Upper lobe of left lung (tissue), 6 donors: Measurements from ENCODE around the gene CIB4. TPM values are rescaled to one million over a fixed set of nuclear protein-coding genes. Genes with fewer than 3 reads are reported as not detected.

Experiments
- ATAC-seq, 2 donors: fragments of 200-7000 bp; cut with Tn5 transposase; one replicate each; pipeline ENCODE4 v1.9.1; 2022; ENCODE audit warnings: mild to moderate bottlenecking in 2 of 2, moderate library complexity in 2 of 2; ENCODE audit not compliant: low FRiP score in 2 of 2
- DNase-seq, 2 donors: peaks; one replicate each; pipeline ENCODE4 v3.0.0-alpha.2; 2019 to 2020
- H3K27ac ChIP-seq, 4 donors: fragments of 200-600 bp; sonication (generic); one replicate each; pipeline ENCODE4 v1.5.1; 2016 to 2019
- H3K27me3 ChIP-seq, 4 donors: fragments of 200-600 bp; sonication (generic); one replicate each; pipeline ENCODE4 v1.5.1; 2017 to 2019
- H3K36me3 ChIP-seq, 4 donors: fragments of 200-600 bp; sonication (generic); one replicate each; pipeline ENCODE4 v1.5.1; 2016 to 2019
- H3K4me1 ChIP-seq, 4 donors: fragments of 200-600 bp; sonication (generic); one replicate each; pipeline ENCODE4 v1.5.1; 2018 to 2019
- H3K4me3 ChIP-seq, 4 donors: fragments of 200-600 bp; sonication (generic); one replicate each; pipeline ENCODE4 v1.5.1; 2017 to 2019; ENCODE audit warnings: mild to moderate bottlenecking in 2 of 4, moderate library complexity in 1 of 4
- H3K9me3 ChIP-seq, 4 donors: fragments of 200-600 bp; sonication (generic); one replicate each; pipeline ENCODE4 v1.5.1; 2018 to 2019
- EP300 ChIP-seq, 4 donors: sonication (generic); formaldehyde crosslinking; IDR thresholded peaks; one replicate each; pipeline ENCODE4 v1.5.1; 2017; ENCODE audit warnings: antibody characterized with exemption in 4 of 4, control low read depth in 2 of 4
- POLR2A ChIP-seq, 4 donors: fragments of 450-650 bp; IDR thresholded peaks; one replicate each; pipeline ENCODE4 v1.5.1; 2016 to 2017; ENCODE audit warnings: antibody characterized with exemption in 4 of 4, mild to moderate bottlenecking in 2 of 4
- POLR2AphosphoS5 ChIP-seq, 2 donors: sonication (generic); formaldehyde crosslinking; IDR thresholded peaks; one replicate each; pipeline ENCODE4 v1.5.1; 2017; ENCODE audit warnings: antibody characterized with exemption in 2 of 2
- WGBS, 2 donors: methylation state at CpG; one replicate each; pipeline ENCODE4 v1.1.5; 2017 to 2018; 5-methylcytosine and 5-hydroxymethylcytosine counted together
- total RNA-seq, 6 donors: library from RNA; depleted of rRNA in 4 of 6; stranded (reverse); fragments of >200 nt in 4 of 6; gene quantifications; one replicate each; pipeline versions ENCODE4 v1.1.0 to v1.2.1, GENCODE V29; 2016 to 2021
- TF ChIP-seq, protein P1 (sequence below), 6 experiments: fragments of 450-650 bp in 4 of 6; fragments of 200-600 bp in 2 of 6; sonication (generic) in 2 of 6; IDR thresholded peaks; one replicate each; pipeline ENCODE4 v1.5.1; 2016 to 2019; ENCODE audit warnings: antibody characterized with exemption in 6 of 6
- donor health status: DM: no; HTN: no; CAD: no; lungs with moderate emphysema.
- donor health status: DM: no; HTN: yes; CAD: no; lungs with severe emphysema.

CIB4 gene
- total RNA-seq, 6 donors from 2014 or later, result not detected

DNA sequence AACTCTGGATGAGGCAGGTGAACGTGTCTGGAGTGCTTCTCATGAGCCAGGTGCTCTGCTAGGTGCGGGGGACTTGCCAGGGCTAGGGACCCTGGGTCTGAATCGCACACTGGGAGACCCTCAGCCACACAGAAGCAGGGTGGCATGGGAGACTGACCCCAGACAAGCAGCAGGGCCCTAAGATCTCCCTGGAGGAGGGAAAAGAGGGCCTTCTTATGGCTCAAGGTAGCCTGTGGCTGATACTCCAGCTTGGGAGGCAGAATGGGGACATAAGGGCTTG is 12.8 kb upstream of the CIB4 start:
- no peaks in the 10 kb centered on the region for H3K36me3 ChIP-seq
- ATAC-seq, result no peak
- no peak for DNase-seq
- peak overlapping the region in 2 of 4 donors; percentile 67 to 70 for H3K27ac ChIP-seq
- no peak overlapping the region for H3K4me3 ChIP-seq
- WGBS, 2 donors, result 79% methylated on average over 3 of the region's 3 CpGs; no CpG with 5 or more reads in 1 of the 2 donors
- H3K9me3 ChIP-seq, result no peaks in the 10 kb centered on the region
- TF ChIP-seq, protein P1, sequence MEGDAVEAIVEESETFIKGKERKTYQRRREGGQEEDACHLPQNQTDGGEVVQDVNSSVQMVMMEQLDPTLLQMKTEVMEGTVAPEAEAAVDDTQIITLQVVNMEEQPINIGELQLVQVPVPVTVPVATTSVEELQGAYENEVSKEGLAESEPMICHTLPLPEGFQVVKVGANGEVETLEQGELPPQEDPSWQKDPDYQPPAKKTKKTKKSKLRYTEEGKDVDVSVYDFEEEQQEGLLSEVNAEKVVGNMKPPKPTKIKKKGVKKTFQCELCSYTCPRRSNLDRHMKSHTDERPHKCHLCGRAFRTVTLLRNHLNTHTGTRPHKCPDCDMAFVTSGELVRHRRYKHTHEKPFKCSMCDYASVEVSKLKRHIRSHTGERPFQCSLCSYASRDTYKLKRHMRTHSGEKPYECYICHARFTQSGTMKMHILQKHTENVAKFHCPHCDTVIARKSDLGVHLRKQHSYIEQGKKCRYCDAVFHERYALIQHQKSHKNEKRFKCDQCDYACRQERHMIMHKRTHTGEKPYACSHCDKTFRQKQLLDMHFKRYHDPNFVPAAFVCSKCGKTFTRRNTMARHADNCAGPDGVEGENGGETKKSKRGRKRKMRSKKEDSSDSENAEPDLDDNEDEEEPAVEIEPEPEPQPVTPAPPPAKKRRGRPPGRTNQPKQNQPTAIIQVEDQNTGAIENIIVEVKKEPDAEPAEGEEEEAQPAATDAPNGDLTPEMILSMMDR (IDR thresholded peaks at IDR 0.05), result no peak
- TF ChIP-seq POLR2A (IDR thresholded peaks at IDR 0.05) (no peak), EP300 (IDR thresholded peaks at IDR 0.05) (no peak), POLR2AphosphoS5 (IDR thresholded peaks at IDR 0.05) (no peak)
- H3K27me3 ChIP-seq, result no peaks in the 10 kb centered on the region
- H3K4me1 ChIP-seq, result peaks cover 8 to 13% (median 9%) of the 10 kb centered on the region in 4 donors

DNA sequence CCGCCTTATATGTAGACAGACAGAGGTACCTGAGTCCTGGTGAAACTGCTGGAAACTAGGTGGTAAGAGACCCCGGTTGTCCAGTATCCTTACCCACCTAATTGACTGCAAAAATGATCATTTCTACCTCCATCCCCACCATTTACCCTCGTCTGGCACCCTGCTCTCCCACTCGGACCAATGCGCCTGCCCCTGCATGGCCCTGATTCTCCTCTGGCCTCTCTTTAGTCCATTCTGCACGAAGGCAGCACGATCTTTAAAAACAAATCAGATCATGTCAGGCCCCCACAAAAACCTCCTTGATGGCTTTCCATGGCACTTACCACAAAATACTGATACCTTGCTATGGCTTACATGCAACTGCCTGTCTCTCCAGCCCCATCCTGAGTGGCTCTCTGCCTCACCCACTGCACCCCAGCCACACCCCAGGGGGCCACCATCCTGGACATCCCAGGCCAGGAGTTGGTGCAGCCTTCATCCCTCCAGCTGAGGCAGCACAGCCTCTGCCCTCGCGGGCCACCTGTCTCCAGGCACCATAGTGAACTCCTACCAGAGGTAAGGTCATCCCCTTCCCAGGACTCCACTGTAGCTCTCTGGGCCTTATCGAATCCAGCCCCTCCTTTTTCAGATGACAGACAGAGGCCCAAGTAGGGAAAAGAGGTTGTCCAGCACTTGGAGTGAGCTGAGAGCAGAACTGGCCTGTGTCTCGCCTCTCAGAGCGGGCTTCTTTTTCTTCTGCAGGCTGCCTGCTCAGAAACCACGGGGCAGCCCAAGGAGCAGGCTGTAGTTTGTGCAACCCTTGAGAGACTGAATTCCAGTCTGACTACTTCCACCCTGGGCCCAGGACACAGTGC is 12.3 kb upstream of the CIB4 start:
- H3K36me3 ChIP-seq, result no peaks in the 10 kb centered on the region
- WGBS, 2 donors, result 80 to 82% methylated on average over 13 of the region's 13 CpGs
- DNase-seq (peak in 1 of 2 donors; percentile 75), ATAC-seq (peak in 1 of 2 donors; percentile 77)
- H3K27me3 ChIP-seq, result no peaks in the 10 kb centered on the region
- H3K9me3 ChIP-seq, result no peaks in the 10 kb centered on the region
- H3K27ac ChIP-seq, result peak overlapping the region in 3 of 4 donors; percentile 17 to 70 (median 67)
- peaks cover 8 to 13% (median 9%) of the 10 kb centered on the region in 4 donors for H3K4me1 ChIP-seq
- no peak overlapping the region for H3K4me3 ChIP-seq
- no peak for TF ChIP-seq EP300 (IDR thresholded peaks at IDR 0.05)
- peak in 1 of 2 donors; percentile 17 for TF ChIP-seq POLR2AphosphoS5 (IDR thresholded peaks at IDR 0.05)
- TF ChIP-seq, protein P1 (IDR thresholded peaks at IDR 0.05), result no peak
- no peak for TF ChIP-seq POLR2A (IDR thresholded peaks at IDR 0.05)

DNA sequence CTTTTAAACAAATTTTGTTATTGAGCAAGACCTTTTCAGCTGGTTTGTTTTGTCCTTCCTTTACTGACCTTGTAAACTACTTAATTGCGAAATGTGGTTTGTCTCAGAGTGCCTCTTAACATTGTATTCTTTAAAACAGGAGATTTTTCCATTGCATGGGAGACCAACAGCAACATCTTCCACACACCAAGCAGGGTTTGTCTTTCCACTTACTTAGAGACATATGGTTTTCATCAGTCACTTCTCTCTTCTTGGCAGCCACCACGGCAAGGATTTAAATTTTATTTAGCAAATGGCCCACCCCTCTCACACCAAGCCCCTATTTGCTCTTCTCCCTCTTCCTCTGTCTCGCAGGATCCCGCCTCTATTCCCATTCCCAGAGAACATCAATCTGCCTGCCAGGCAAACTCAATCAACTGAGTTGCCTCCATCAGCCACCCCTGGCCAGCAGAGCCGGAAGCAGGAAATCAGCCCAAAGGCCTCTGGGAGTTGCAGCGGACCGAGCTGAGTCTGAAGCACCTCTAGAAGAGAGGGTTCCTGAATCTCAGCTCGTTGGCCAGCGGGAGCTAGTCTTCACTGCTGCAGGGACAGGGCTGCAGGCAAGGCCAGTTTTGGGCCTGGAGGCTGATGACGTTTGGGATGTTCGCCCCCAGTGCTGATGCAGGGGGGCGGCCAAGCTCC is 11.3 kb upstream of the CIB4 start:
- peak; percentile 13 to 50 for ATAC-seq
- 61 to 66% methylated on average over 9 to 12 of the region's 12 CpGs for WGBS, 2 donors
- Histone ChIP-seq H3K36me3 (no peaks in the 10 kb centered on the region), H3K4me1 (peaks cover 8 to 13% (median 9%) of the 10 kb centered on the region in 4 donors), H3K9me3 (no peaks in the 10 kb centered on the region), H3K4me3 (no peak overlapping the region), H3K27me3 (no peaks in the 10 kb centered on the region), H3K27ac (peak overlapping the region; percentile 13 to 70 (median 46))
- TF ChIP-seq EP300 (IDR thresholded peaks at IDR 0.05), result peak in 1 of 4 donors; percentile 30
- TF ChIP-seq, protein P1 (IDR thresholded peaks at IDR 0.05), result no peak
- DNase-seq, result peak in 1 of 2 donors; percentile 25

DNA sequence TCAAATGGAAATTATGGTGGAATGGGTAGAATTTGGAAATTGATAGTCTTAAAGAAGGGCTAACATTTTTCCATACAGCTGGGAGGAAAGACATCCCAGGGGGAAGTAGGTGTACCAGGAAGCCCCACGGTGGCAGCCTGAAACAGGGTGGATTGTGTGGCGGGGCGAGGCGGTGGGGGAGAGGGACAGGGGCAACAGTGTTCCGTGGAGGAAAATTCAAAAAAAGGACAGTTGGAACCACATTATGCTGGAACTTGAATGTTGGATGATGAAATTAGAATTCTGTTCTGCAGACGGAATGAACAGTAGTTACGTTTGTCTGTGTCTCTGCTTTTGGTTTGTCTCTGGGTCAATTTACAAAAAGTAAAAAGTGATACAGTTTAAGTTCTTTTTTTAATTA is 10.6 kb upstream of the CIB4 start:
- ATAC-seq, result no peak
- Histone ChIP-seq H3K9me3 (no peaks in the 10 kb centered on the region), H3K4me1 (peaks cover 8 to 13% (median 9%) of the 10 kb centered on the region in 4 donors), H3K36me3 (no peaks in the 10 kb centered on the region), H3K27ac (peak overlapping the region; percentile 1 to 70 (median 20)), H3K4me3 (no peak overlapping the region), H3K27me3 (no peaks in the 10 kb centered on the region)
- no peak for DNase-seq
- 76 to 82% methylated on average over 7 of the region's 7 CpGs for WGBS, 2 donors
- TF ChIP-seq POLR2AphosphoS5 (IDR thresholded peaks at IDR 0.05) (no peak), EP300 (IDR thresholded peaks at IDR 0.05) (no peak), POLR2A (IDR thresholded peaks at IDR 0.05) (no peak)
- TF ChIP-seq, protein P1 (IDR thresholded peaks at IDR 0.05), result no peak
